Stomach (tissue), 9 donors: Measurements from ENCODE around the gene ADAD2. TPM values are rescaled to one million over a fixed set of nuclear protein-coding genes. Genes with fewer than 3 reads are reported as not detected.

Experiments
- DNase-seq, 2 donors: peaks; one replicate each; pipeline versions ENCODE4 v3.0.0 to v3.0.0-alpha.2; 2013 to 2019
- H3K27ac ChIP-seq, 5 donors: fragments of 200-600 bp in 4 of 5; sonication (generic) in 4 of 5; one replicate each; pipeline ENCODE4 v1.5.1; 2013 to 2019; ENCODE audit warnings: mild to moderate bottlenecking in 1 of 5, moderate library complexity in 1 of 5
- H3K27me3 ChIP-seq, 3 donors: fragments of 200-600 bp; sonication (generic); one replicate each; pipeline ENCODE4 v1.5.1; 2017 to 2019; ENCODE audit warnings: mixed run types in 1 of 3
- H3K36me3 ChIP-seq, 4 donors: fragments of 200-600 bp; sonication (generic); 1 replicate in 3 of 4; 2 replicates in 1 of 4; pipeline ENCODE4 v1.5.1; 2016 to 2019
- H3K4me1 ChIP-seq, 4 donors: fragments of 200-600 bp; sonication (generic); one replicate each; pipeline ENCODE4 v1.5.1; 2016 to 2019
- H3K4me3 ChIP-seq, 4 donors: fragments of 200-600 bp; sonication (generic) in 3 of 4; one replicate each; pipeline ENCODE4 v1.5.1; 2016 to 2019; ENCODE audit warnings: mild to moderate bottlenecking in 1 of 4
- H3K9me3 ChIP-seq, 4 donors: fragments of 200-600 bp; sonication (generic); one replicate each; pipeline ENCODE4 v1.5.1; 2016 to 2019
- CTCF ChIP-seq, 7 experiments: fragments of 450-650 bp in 4 of 7; fragments of 200-600 bp in 3 of 7; sonication (generic) in 3 of 7; IDR thresholded peaks; one replicate each; pipeline ENCODE4 v1.5.1; 2016 to 2019; ENCODE audit warnings: antibody characterized with exemption in 7 of 7, control low read depth in 2 of 7, mild to moderate bottlenecking in 1 of 7
- EP300 ChIP-seq: sonication (generic); formaldehyde crosslinking; IDR thresholded peaks from one replicate; pipeline ENCODE4 v1.6.1; 2017; ENCODE audit warnings: antibody characterized with exemption
- POLR2A ChIP-seq, 4 donors: fragments of 450-650 bp; IDR thresholded peaks; one replicate each; pipeline ENCODE4 v1.6.1; 2016; ENCODE audit warnings: antibody characterized with exemption in 4 of 4, control low read depth in 2 of 4, mild to moderate bottlenecking in 1 of 4, moderate library complexity in 1 of 4
- POLR2AphosphoS5 ChIP-seq, 3 donors: sonication (generic); formaldehyde crosslinking; IDR thresholded peaks; one replicate each; pipeline ENCODE4 v1.6.1; 2016; ENCODE audit warnings: antibody characterized with exemption in 3 of 3
- WGBS, 5 donors: extraction: QIAGEN DNeasy Blood & Tissue Kit in 3 of 5; methylation state at CpG; one replicate each; pipeline versions ENCODE4 v1.1.5 to v1.1.7; 2013 to 2018; 5-methylcytosine and 5-hydroxymethylcytosine counted together
- intact Hi-C: fragments of 100-400 bp; cut with DNase I; formaldehyde crosslinking; loops from one replicate; pipeline ENCODE4 v1.15.1; 2023; ENCODE audit warnings: low total_unique reads
- polyA plus RNA-seq, 3 donors: library from polyadenylated mRNA; stranded (reverse); fragments of 200-250 nt; gene quantifications; one replicate each; pipeline ENCODE4 v1.2.3, GENCODE V29; 2013
- total RNA-seq, 5 donors: library from RNA; depleted of rRNA; stranded (reverse); fragments of >200 nt; gene quantifications; one replicate each; pipeline versions ENCODE4 v1.1.0 to v1.2.3, GENCODE V29; 2014 to 2016
- donor health status: healthy with polysubstance abuse.
- donor health status: Bipolar disorder and iron deficiency.
- donor health status: healthy.

ADAD2 gene
- total and polyA plus RNA-seq, 8 donors = 0.18 to 4.3 (median 2.5) TPM; not detected in 4

- H3K36me3 ChIP-seq = peaks cover 12 to 17% (median 16%) of the 10 kb centered on the region in 4 donors
- no peaks in the 10 kb centered on the region for H3K9me3 ChIP-seq
- H3K27ac ChIP-seq = no peak overlapping the region
- TF ChIP-seq EP300 (no peak), POLR2A (IDR thresholded peaks at IDR 0.05) (no peak), CTCF (IDR thresholded peaks at IDR 0.05) (no peak), POLR2AphosphoS5 (IDR thresholded peaks at IDR 0.05) (no peak)
- H3K27me3 ChIP-seq = peaks cover 0 to 8% (median 0%) of the 10 kb centered on the region in 3 donors
- H3K4me1 ChIP-seq = peaks cover 23 to 39% (median 31%) of the 10 kb centered on the region in 4 donors
- 40 to 68% (median 59%) methylated on average over 11 of the region's 11 CpGs for WGBS, 5 donors
- no peak overlapping the region for H3K4me3 ChIP-seq
- DNase-seq = no peak
- intact Hi-C loops = no loop called here
Measured at GRCh38 chr16:84174396-84174795, 16.6 kb upstream of the ADAD2 start.

- peaks cover 22 to 29% (median 28%) of the 10 kb centered on the region in 4 donors for H3K36me3 ChIP-seq
- DNase-seq = peak; percentile 55 to 72
- no peaks in the 10 kb centered on the region for H3K9me3 ChIP-seq
- H3K4me1 ChIP-seq = peaks cover 23 to 39% (median 31%) of the 10 kb centered on the region in 4 donors
- H3K4me3 ChIP-seq = no peak overlapping the region
- intact Hi-C loops = no loop called here
- TF ChIP-seq POLR2AphosphoS5 (IDR thresholded peaks at IDR 0.05) (peak in 1 of 3 donors; percentile 38), CTCF (IDR thresholded peaks at IDR 0.05) (peak in 5 of 7 experiments; percentile 57 to 91 (median 71)), POLR2A (IDR thresholded peaks at IDR 0.05) (no peak)
- H3K27me3 ChIP-seq = no peaks in the 10 kb centered on the region
- peak overlapping the region in 3 of 5 donors; percentile 70 to 82 (median 80) for H3K27ac ChIP-seq
- WGBS, 5 donors = 25 to 55% (median 37%) methylated on average over 10 of the region's 10 CpGs
Measured at GRCh38 chr16:84175350-84176081, 15.4 kb upstream of the ADAD2 start.

- H3K36me3 ChIP-seq = peaks cover 31 to 38% (median 37%) of the 10 kb centered on the region in 4 donors
- H3K4me3 ChIP-seq = no peak overlapping the region
- TF ChIP-seq POLR2AphosphoS5 (IDR thresholded peaks at IDR 0.05) (no peak), POLR2A (IDR thresholded peaks at IDR 0.05) (no peak), CTCF (IDR thresholded peaks at IDR 0.05) (no peak), EP300 (no peak)
- no peaks in the 10 kb centered on the region for H3K27me3 ChIP-seq
- peak overlapping the region; percentile 3 to 82 (median 70) for H3K27ac ChIP-seq
- WGBS, 5 donors = 50 to 56% (median 53%) methylated on average over 6 to 18 of the region's 18 CpGs
- intact Hi-C loops = no loop called here
- peaks cover 23 to 39% (median 31%) of the 10 kb centered on the region in 4 donors for H3K4me1 ChIP-seq
- no peaks in the 10 kb centered on the region for H3K9me3 ChIP-seq
- DNase-seq = no peak
Measured at GRCh38 chr16:84176192-84177053, 14.5 kb upstream of the ADAD2 start.

- WGBS, 5 donors = 35 to 55% (median 40%) methylated on average over 9 of the region's 9 CpGs
- H3K36me3 ChIP-seq = peaks cover 44 to 51% (median 49%) of the 10 kb centered on the region in 4 donors
- peaks cover 23 to 39% (median 31%) of the 10 kb centered on the region in 4 donors for H3K4me1 ChIP-seq
- no peaks in the 10 kb centered on the region for H3K9me3 ChIP-seq
- no peaks in the 10 kb centered on the region for H3K27me3 ChIP-seq
- peak overlapping the region; percentile 26 to 82 (median 70) for H3K27ac ChIP-seq
- intact Hi-C loops = no loop called here
- no peak for TF ChIP-seq POLR2A (IDR thresholded peaks at IDR 0.05)
- peak in 1 of 3 donors; percentile 12 for TF ChIP-seq POLR2AphosphoS5 (IDR thresholded peaks at IDR 0.05)
- no peak for DNase-seq
- H3K4me3 ChIP-seq = no peak overlapping the region
Measured at GRCh38 chr16:84177741-84178073, 13.2 kb upstream of the ADAD2 start.
